ENCODE data around the gene GLS. TPM values are rescaled to one million over a fixed set of nuclear protein-coding genes. Genes with fewer than 3 reads are reported as not detected.
"Not testable (repeated sequence)": the region's sequence is repeated elsewhere in the genome, so short reads cannot be mapped to it uniquely, and the experiment has no call there.

Gene GLS
- total and polyA plus RNA-seq, 2 donors (not counting 1 experiment from before 2014, with no cell fraction given) = 32.5 to 195 TPM

- CTCF ChIA-PET = interaction anchor here (0.7 kb wide), 1 partner anchor 518 kb away, joined by 3 read pairs; no protein-coding TSS in a partner anchor
- no CpG with 5 or more reads among the region's 3 CpGs for WGBS (ENCODE audit: insufficient coverage)
- no peak for TF ChIP-seq CTCF (IDR thresholded peaks at IDR 0.05)
- TF ChIP-seq EZH2 (IDR thresholded peaks at IDR 0.05; ENCODE audit: borderline replicate concordance, insufficient read depth, low read depth, low read length, poor library complexity, severe bottlenecking) = no peak
Observed at GRCh38 chr2:190847504-190848081, 33.0 kb upstream of the GLS start.

GRCh38 chr2:190849774-190850173, 30.8 kb upstream of the GLS start:
- peaks cover 0 to 1% of the 10 kb centered on the region in 2 experiments for H3K36me3 ChIP-seq (replicated peaks in 1 of 2; ENCODE audit: control extremely low read depth in 1 of 2, control insufficient read depth in 1 of 2, extremely low read depth in 1 of 2, insufficient read depth in 2 of 2, low read length in 1 of 2)
- CTCF ChIA-PET = interaction anchor here (0.6 to 2.3 kb wide), 25 partner anchors 8 to 202 kb away, joined by 3 to 32 read pairs (median 5); partner anchors contain the start of gene GLS
- intact Hi-C loops (cut with micrococcal nuclease) = loop anchor here (1.0 kb wide), 3 partner anchors 33 to 181 kb away; no protein-coding TSS in a partner anchor
- no CpG with 5 or more reads among the region's 2 CpGs for WGBS (ENCODE audit: insufficient coverage)
- H2AFZ ChIP-seq (ENCODE audit: insufficient read depth, low read depth, low read length, poor library complexity, severe bottlenecking) = no peak overlapping the region
- H3K9me3 Mint-ChIP-seq (ENCODE audit: insufficient read depth) = no peaks in the 10 kb centered on the region
- H3K4me2 ChIP-seq (replicated peaks; ENCODE audit: low read depth, low read length, poor library complexity, severe bottlenecking) = no peak overlapping the region
- H3K27me3 ChIP-seq (replicated peaks in 1 of 4; ENCODE audit: control extremely low read depth in 1 of 4, control insufficient read depth in 3 of 4, insufficient read depth in 4 of 4, low read length in 3 of 4) = no peaks in the 10 kb centered on the region
- no peak for ATAC-seq (ENCODE audit: low read depth)
- no peak overlapping the region for H3K27ac ChIP-seq (ENCODE audit: low read length in 2 of 2)
- H4K20me1 ChIP-seq (ENCODE audit: control insufficient read depth, insufficient read depth, low read length, poor library complexity, severe bottlenecking) = no peaks in the 10 kb centered on the region
- peaks cover 12% of the 10 kb centered on the region for H3K4me1 Mint-ChIP-seq
- no peaks in the 10 kb centered on the region for H3K79me2 ChIP-seq (ENCODE audit: control insufficient read depth, insufficient read depth, low read length)
- no peak overlapping the region for H3K4me3 Mint-ChIP-seq
- no peak overlapping the region for H3K9ac ChIP-seq (ENCODE audit: low read length)
- peaks cover 0 to 2% (median 0%) of the 10 kb centered on the region in 3 donors for H3K9me3 ChIP-seq (ENCODE audit: control extremely low read depth in 1 of 3, control insufficient read depth in 2 of 3, insufficient read depth in 1 of 3, low read length in 2 of 3)
- POLR2A ChIA-PET = no interaction called here
- H3K27me3 Mint-ChIP-seq = no peaks in the 10 kb centered on the region
- H3K4me3 ChIP-seq (ENCODE audit: control extremely low read depth in 1 of 5, extremely low read depth in 1 of 5, insufficient read depth in 1 of 5, low read depth in 2 of 5, low read length in 4 of 5) = no peak overlapping the region
- TF ChIP-seq EZH2 (IDR thresholded peaks at IDR 0.05; ENCODE audit: borderline replicate concordance, insufficient read depth, low read depth, low read length, poor library complexity, severe bottlenecking) = no peak
- no peak for TF ChIP-seq CTCF (IDR thresholded peaks at IDR 0.05)
- DNase-seq = no peak
- peaks cover 7 to 9% of the 10 kb centered on the region in 2 donors for H3K4me1 ChIP-seq (ENCODE audit: control insufficient read depth in 2 of 2, insufficient read depth in 2 of 2, low read length in 2 of 2)
- H3K27ac Mint-ChIP-seq = no peak overlapping the region

More at GRCh38 chr2:190847504-190848081, 33.0 kb upstream of the GLS start:
- Histone ChIP-seq H3K4me3 (ENCODE audit: control extremely low read depth in 1 of 5, extremely low read depth in 1 of 5, insufficient read depth in 1 of 5, low read depth in 2 of 5, low read length in 4 of 5) (no peak overlapping the region), H2AFZ (ENCODE audit: insufficient read depth, low read depth, low read length, poor library complexity, severe bottlenecking) (no peak overlapping the region), H3K9me3 (ENCODE audit: control extremely low read depth in 1 of 3, control insufficient read depth in 2 of 3, insufficient read depth in 1 of 3, low read length in 2 of 3) (peaks cover 0 to 2% (median 0%) of the 10 kb centered on the region in 3 donors), H3K4me2 (replicated peaks; ENCODE audit: low read depth, low read length, poor library complexity, severe bottlenecking) (no peak overlapping the region), H3K27me3 (replicated peaks in 1 of 4; ENCODE audit: control extremely low read depth in 1 of 4, control insufficient read depth in 3 of 4, insufficient read depth in 4 of 4, low read length in 3 of 4) (no peaks in the 10 kb centered on the region), H4K20me1 (ENCODE audit: control insufficient read depth, insufficient read depth, low read length, poor library complexity, severe bottlenecking) (no peaks in the 10 kb centered on the region), H3K9ac (ENCODE audit: low read length) (no peak overlapping the region), H3K27ac (ENCODE audit: low read length in 2 of 2) (no peak overlapping the region), H3K79me2 (ENCODE audit: control insufficient read depth, insufficient read depth, low read length) (no peaks in the 10 kb centered on the region), H3K4me1 (ENCODE audit: control insufficient read depth in 2 of 2, insufficient read depth in 2 of 2, low read length in 2 of 2) (peaks cover 6 to 7% of the 10 kb centered on the region in 2 donors), H3K36me3 (replicated peaks in 1 of 2; ENCODE audit: control extremely low read depth in 1 of 2, control insufficient read depth in 1 of 2, extremely low read depth in 1 of 2, insufficient read depth in 2 of 2, low read length in 1 of 2) (peaks cover 0 to 1% of the 10 kb centered on the region in 2 experiments)
- no peaks in the 10 kb centered on the region for H3K9me3 Mint-ChIP-seq (ENCODE audit: insufficient read depth)
- POLR2A ChIA-PET = no interaction called here
- H3K27me3 Mint-ChIP-seq = no peaks in the 10 kb centered on the region
- DNase-seq (no peak), ATAC-seq (ENCODE audit: low read depth) (no peak)
- no peak overlapping the region for H3K27ac Mint-ChIP-seq
- intact Hi-C loops (cut with micrococcal nuclease) = no loop called here
- H3K4me3 Mint-ChIP-seq = no peak overlapping the region
- peaks cover 6% of the 10 kb centered on the region for H3K4me1 Mint-ChIP-seq

GRCh38 chr2:190853022-190853421, 27.6 kb upstream of the GLS start:
- intact Hi-C loops (cut with micrococcal nuclease); ATAC-seq (ENCODE audit: low read depth); POLR2A ChIA-PET; H3K4me3 Mint-ChIP-seq; H4K20me1 ChIP-seq (ENCODE audit: control insufficient read depth, insufficient read depth, low read length, poor library complexity, severe bottlenecking); H2AFZ ChIP-seq (ENCODE audit: insufficient read depth, low read depth, low read length, poor library complexity, severe bottlenecking); H3K27ac ChIP-seq (ENCODE audit: low read length in 2 of 2); H3K9ac ChIP-seq (ENCODE audit: low read length); H3K27me3 ChIP-seq (replicated peaks in 1 of 4; ENCODE audit: control extremely low read depth in 1 of 4, control insufficient read depth in 3 of 4, insufficient read depth in 4 of 4, low read length in 3 of 4); H3K9me3 ChIP-seq (ENCODE audit: control extremely low read depth in 1 of 3, control insufficient read depth in 2 of 3, insufficient read depth in 1 of 3, low read length in 2 of 3); H3K27ac Mint-ChIP-seq; H3K27me3 Mint-ChIP-seq; H3K4me1 ChIP-seq (ENCODE audit: control insufficient read depth in 2 of 2, insufficient read depth in 2 of 2, low read length in 2 of 2); H3K36me3 ChIP-seq (replicated peaks in 1 of 2; ENCODE audit: control extremely low read depth in 1 of 2, control insufficient read depth in 1 of 2, extremely low read depth in 1 of 2, insufficient read depth in 2 of 2, low read length in 1 of 2); H3K9me3 Mint-ChIP-seq (ENCODE audit: insufficient read depth); H3K79me2 ChIP-seq (ENCODE audit: control insufficient read depth, insufficient read depth, low read length); H3K4me2 ChIP-seq (replicated peaks; ENCODE audit: low read depth, low read length, poor library complexity, severe bottlenecking); H3K4me3 ChIP-seq (ENCODE audit: control extremely low read depth in 1 of 5, extremely low read depth in 1 of 5, insufficient read depth in 1 of 5, low read depth in 2 of 5, low read length in 4 of 5); DNase-seq: not testable (repeated sequence)
- peaks cover 12% of the 10 kb centered on the region for H3K4me1 Mint-ChIP-seq
- 100% methylated on average over 1 of the region's 4 CpGs for WGBS (ENCODE audit: insufficient coverage)
- CTCF ChIA-PET = interaction anchor here (0.7 kb wide), 1 partner anchor 41 kb away, joined by 3 read pairs; no protein-coding TSS in a partner anchor
